ENCODE measurements around the gene DPH5. TPM values are rescaled to one million over a fixed set of nuclear protein-coding genes. Genes with fewer than 3 reads are reported as not detected.

Gene DPH5
- total RNA-seq, 2 experiments from 2014 or later: 19.4 to 45.6 TPM

DNA sequence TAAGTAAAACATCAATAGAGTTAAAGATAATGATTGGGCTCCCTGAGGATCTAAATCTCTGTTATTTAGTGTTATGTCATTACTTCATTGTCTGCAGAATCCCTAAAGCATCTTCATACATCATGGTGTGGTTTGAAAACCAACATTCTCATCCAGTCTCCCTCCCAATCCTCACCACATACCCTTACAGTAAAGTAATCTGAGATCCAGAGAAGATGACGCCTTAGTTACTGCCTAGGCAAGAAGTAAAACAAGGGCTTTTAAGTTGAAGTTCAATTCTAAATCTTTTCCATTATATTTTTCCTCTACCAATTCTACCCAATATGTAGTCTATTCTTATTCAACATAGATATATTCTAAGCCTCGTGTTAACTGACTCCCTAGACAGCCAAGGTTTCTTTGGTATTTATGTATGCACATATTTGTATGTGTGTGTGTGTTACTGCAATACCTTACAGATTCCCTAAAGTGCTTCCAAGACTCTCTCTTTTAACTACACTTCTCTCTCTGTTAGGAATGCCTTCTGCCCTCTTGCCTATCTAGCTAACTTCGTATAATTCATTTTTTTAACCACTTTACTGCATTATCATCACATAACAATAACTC, 17.3 kb downstream of the DPH5 start:
- CTCF ChIA-PET (ENCODE audit: unreplicated experiment): no interaction called here
- H3K79me2 ChIP-seq (ENCODE audit: insufficient read depth, low read depth, low read length): no peaks in the 10 kb centered on the region
- no peak overlapping the region for H3K27ac ChIP-seq (ENCODE audit: low read depth, low read length, poor library complexity, severe bottlenecking)
- 0 out of 2 replicates have a peak, but pooled peaks cover 4% of the 10 kb centered on the region for H4K20me1 ChIP-seq (ENCODE audit: insufficient read depth, low read length)
- intact Hi-C loops (cut with micrococcal nuclease; ENCODE audit: unreplicated experiment): no loop called here
- no peak overlapping the region for H3K4me3 ChIP-seq (ENCODE audit: low read depth, low read length, poor library complexity, severe bottlenecking)
- H3K9me2 ChIP-seq (ENCODE audit: insufficient read depth, low read length): no peaks in the 10 kb centered on the region
- DNase-seq (ENCODE audit: low spot score): no peak
- H2AFZ ChIP-seq (ENCODE audit: low read length): no peak overlapping the region
- POLR2A ChIA-PET: no interaction called here
- TF ChIP-seq, protein P1, sequence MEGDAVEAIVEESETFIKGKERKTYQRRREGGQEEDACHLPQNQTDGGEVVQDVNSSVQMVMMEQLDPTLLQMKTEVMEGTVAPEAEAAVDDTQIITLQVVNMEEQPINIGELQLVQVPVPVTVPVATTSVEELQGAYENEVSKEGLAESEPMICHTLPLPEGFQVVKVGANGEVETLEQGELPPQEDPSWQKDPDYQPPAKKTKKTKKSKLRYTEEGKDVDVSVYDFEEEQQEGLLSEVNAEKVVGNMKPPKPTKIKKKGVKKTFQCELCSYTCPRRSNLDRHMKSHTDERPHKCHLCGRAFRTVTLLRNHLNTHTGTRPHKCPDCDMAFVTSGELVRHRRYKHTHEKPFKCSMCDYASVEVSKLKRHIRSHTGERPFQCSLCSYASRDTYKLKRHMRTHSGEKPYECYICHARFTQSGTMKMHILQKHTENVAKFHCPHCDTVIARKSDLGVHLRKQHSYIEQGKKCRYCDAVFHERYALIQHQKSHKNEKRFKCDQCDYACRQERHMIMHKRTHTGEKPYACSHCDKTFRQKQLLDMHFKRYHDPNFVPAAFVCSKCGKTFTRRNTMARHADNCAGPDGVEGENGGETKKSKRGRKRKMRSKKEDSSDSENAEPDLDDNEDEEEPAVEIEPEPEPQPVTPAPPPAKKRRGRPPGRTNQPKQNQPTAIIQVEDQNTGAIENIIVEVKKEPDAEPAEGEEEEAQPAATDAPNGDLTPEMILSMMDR (conservative IDR thresholded peaks at IDR 0.05; ENCODE audit: low read length): no peak
- no peak for TF ChIP-seq EZH2phosphoT487 (IDR thresholded peaks at IDR 0.05; ENCODE audit: borderline replicate concordance, low read depth, low read length)
- no peaks in the 10 kb centered on the region for H3K4me1 ChIP-seq (ENCODE audit: insufficient read depth, low read length, poor library complexity, severe bottlenecking)
- H3K9me3 ChIP-seq (ENCODE audit: low read length): no peaks in the 10 kb centered on the region
- no TSS peak for BruUV-seq (replicated peaks)
- no peak overlapping the region for H3K4me2 ChIP-seq (ENCODE audit: low read length)
- peaks cover 78% of the 10 kb centered on the region for H3K36me3 ChIP-seq (ENCODE audit: insufficient read depth, low read length)

DNA sequence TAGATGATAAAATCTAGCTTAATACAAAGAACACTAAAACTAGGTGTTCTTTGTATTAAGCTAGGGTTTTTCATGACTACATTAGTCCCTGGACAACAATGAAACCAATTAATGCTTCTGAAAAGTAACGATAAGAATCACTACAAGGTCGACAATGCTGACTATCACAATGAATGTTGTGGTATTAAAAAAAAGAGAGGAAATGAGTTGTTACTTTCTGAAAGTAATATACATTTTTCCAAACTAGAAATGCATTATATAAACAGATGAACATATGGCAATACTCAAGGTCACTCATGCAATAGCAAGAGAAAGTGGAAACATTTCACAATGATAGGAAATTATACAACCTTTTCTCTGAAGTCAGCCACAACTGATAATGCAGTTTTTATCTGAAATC, 19.0 kb downstream of the DPH5 start:
- H3K9me3 ChIP-seq (ENCODE audit: low read length): no peaks in the 10 kb centered on the region
- TF ChIP-seq, protein P1 (conservative IDR thresholded peaks at IDR 0.05; ENCODE audit: low read length): no peak
- no peak for TF ChIP-seq EZH2phosphoT487 (IDR thresholded peaks at IDR 0.05; ENCODE audit: borderline replicate concordance, low read depth, low read length)
- no peak for DNase-seq (ENCODE audit: low spot score)
- no TSS peak for BruUV-seq (replicated peaks)
- H3K27ac ChIP-seq (ENCODE audit: low read depth, low read length, poor library complexity, severe bottlenecking): no peak overlapping the region
- intact Hi-C loops (cut with micrococcal nuclease; ENCODE audit: unreplicated experiment): no loop called here
- H4K20me1 ChIP-seq (ENCODE audit: insufficient read depth, low read length): 0 out of 2 replicates have a peak, but pooled peaks cover 4% of the 10 kb centered on the region
- ChIA-PET POLR2A (interaction anchor here (0.7 kb wide), 2 partner anchors 969 to 1107 kb away, joined by 3 to 4 read pairs; no protein-coding TSS in a partner anchor), CTCF (ENCODE audit: unreplicated experiment) (no interaction called here)
- H3K79me2 ChIP-seq (ENCODE audit: insufficient read depth, low read depth, low read length): no peaks in the 10 kb centered on the region
- H2AFZ ChIP-seq (ENCODE audit: low read length): no peak overlapping the region
- H3K9me2 ChIP-seq (ENCODE audit: insufficient read depth, low read length): no peaks in the 10 kb centered on the region
- H3K36me3 ChIP-seq (ENCODE audit: insufficient read depth, low read length): peaks cover 74% of the 10 kb centered on the region
- H3K4me2 ChIP-seq (ENCODE audit: low read length): no peak overlapping the region
- H3K4me1 ChIP-seq (ENCODE audit: insufficient read depth, low read length, poor library complexity, severe bottlenecking): peaks cover 8% of the 10 kb centered on the region
- no peak overlapping the region for H3K4me3 ChIP-seq (ENCODE audit: low read depth, low read length, poor library complexity, severe bottlenecking)

DNA sequence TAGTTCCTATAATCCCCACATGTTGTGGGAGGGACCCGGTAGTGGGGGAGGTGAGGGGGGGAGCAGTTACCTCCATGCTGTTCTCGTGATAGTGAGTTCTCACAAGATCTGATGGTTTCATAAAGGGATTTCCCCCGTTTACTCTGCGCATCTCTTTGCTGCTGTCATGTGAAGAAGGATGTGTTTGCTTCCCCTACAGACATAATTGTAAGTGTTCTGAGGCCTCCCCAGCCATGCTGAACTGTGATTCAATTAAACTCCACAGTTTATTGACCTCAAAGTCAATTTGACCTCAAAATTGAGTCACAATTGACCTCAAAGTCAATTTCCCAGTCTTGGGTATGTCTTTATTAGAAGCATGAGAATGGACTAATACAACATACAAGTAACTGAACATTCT, 19.7 kb downstream of the DPH5 start:
- TF ChIP-seq, protein P1 (conservative IDR thresholded peaks at IDR 0.05; ENCODE audit: low read length): no peak
- TF ChIP-seq EZH2phosphoT487 (IDR thresholded peaks at IDR 0.05; ENCODE audit: borderline replicate concordance, low read depth, low read length): no peak
- H3K36me3 ChIP-seq (ENCODE audit: insufficient read depth, low read length): peaks cover 72% of the 10 kb centered on the region
- no peak overlapping the region for H3K4me3 ChIP-seq (ENCODE audit: low read depth, low read length, poor library complexity, severe bottlenecking)
- no peak overlapping the region for H3K4me2 ChIP-seq (ENCODE audit: low read length)
- H3K27ac ChIP-seq (ENCODE audit: low read depth, low read length, poor library complexity, severe bottlenecking): no peak overlapping the region
- BruUV-seq (replicated peaks): no TSS peak
- no peak overlapping the region for H2AFZ ChIP-seq (ENCODE audit: low read length)
- H4K20me1 ChIP-seq (ENCODE audit: insufficient read depth, low read length): 0 out of 2 replicates have a peak, but pooled peaks cover 4% of the 10 kb centered on the region
- peaks cover 8% of the 10 kb centered on the region for H3K4me1 ChIP-seq (ENCODE audit: insufficient read depth, low read length, poor library complexity, severe bottlenecking)
- no peak for DNase-seq (ENCODE audit: low spot score)
- H3K79me2 ChIP-seq (ENCODE audit: insufficient read depth, low read depth, low read length): no peaks in the 10 kb centered on the region
- ChIA-PET CTCF (ENCODE audit: unreplicated experiment) (no interaction called here), POLR2A (interaction anchor here (0.7 to 2.6 kb wide), 3 partner anchors 19 to 968 kb away, joined by 3 to 9 read pairs (median 4); no protein-coding TSS in a partner anchor)
- H3K9me2 ChIP-seq (ENCODE audit: insufficient read depth, low read length): no peaks in the 10 kb centered on the region
- H3K9me3 ChIP-seq (ENCODE audit: low read length): no peaks in the 10 kb centered on the region
- intact Hi-C loops (cut with micrococcal nuclease; ENCODE audit: unreplicated experiment): no loop called here

All from OCI-LY7 (cell line).